Measurements from ENCODE around the gene CTXN2. TPM values are rescaled to one million over a fixed set of nuclear protein-coding genes. Genes with fewer than 3 reads are reported as not detected.

CTXN2 gene
- total RNA-seq, 1 experiment from 2014 or later: 0.11 TPM

DNA sequence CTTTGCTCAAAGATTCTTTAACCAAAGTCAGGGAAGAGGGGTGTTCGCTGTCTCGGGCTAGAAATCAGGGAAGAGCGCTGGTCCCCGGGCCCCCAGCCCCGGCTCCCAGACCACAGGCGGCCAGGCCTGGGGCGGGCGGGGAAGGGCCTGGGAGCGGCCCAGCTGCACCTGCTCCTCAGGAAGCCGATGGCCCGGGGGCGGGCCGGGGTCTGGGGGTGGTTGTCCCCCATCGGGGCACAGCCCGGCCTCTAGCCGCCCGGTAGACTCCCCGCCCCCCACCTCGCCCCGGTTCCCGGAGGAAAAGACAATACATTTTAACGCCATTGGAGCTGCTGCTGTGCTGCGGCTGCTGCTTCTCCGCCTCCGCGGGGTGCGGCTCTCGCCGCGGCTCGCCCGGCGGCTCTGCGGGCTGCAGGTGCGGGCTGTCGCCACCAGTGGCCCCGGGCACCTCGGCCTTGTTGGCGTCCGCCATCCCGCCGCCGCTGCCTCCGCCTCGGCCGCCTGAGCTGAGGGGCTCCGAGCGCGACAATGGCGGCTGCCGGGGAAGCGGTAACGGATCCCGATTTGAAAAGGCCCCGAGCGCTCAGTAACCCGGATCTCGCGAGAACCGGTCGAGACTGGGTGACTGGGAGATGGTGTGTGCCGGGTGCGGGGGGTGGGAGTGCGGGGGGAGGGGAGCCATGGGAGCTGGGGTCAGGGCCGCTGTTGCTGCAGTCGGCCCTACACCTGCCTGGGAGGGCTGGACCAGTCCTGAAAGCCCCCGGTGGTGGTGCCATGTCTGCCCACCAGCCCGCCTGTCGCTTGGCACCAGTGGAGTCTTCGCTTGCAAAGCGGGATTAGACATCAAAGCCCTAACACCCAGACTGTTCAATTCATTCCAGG lies 13.5 kb upstream of the CTXN2 start, which contains the start of gene MYEF2:
TSS of gene MYEF2 (minus strand) at position 530 of the 882 bp plus-strand sequence. CDS start at position 472, 58 bp downstream.
- Histone ChIP-seq H3K79me2 (ENCODE audit: insufficient read depth, low read length) (peaks cover 21% of the 10 kb centered on the region; the same call in 1 of the 2 replicates), H2BK15ac (ENCODE audit: low read depth, low read length) (no peak within 1 kb of the TSS), H3K56ac (ENCODE audit: insufficient read length, low read depth, low read length) (no peak within 1 kb of the TSS), H3K23ac (ENCODE audit: insufficient read length, low read depth, low read length) (no peak within 1 kb of the TSS), H3K79me1 (ENCODE audit: insufficient read depth, low read depth, low read length, poor library complexity, severe bottlenecking) (no peaks in the 10 kb centered on the region), H3K4ac (ENCODE audit: low read depth, low read length) (no peak within 1 kb of the TSS), H3K9me3 (ENCODE audit: control insufficient read depth, low read depth, low read length) (no peaks in the 10 kb centered on the region), H3K27ac (ENCODE audit: insufficient read length, low read depth, low read length) (no peak within 1 kb of the TSS), H4K5ac (ENCODE audit: insufficient read length, low read depth, low read length) (no peak within 1 kb of the TSS), H2AFZ (ENCODE audit: low read length) (no peak within 1 kb of the TSS), H3K14ac (ENCODE audit: insufficient read depth, low read length) (peak within 1 kb of the TSS; percentile 94; the same call in 1 of the 2 replicates), H2AK5ac (ENCODE audit: insufficient read length, low read length) (no peak within 1 kb of the TSS), H3K27me3 (ENCODE audit: insufficient read depth, low read length) (no peaks in the 10 kb centered on the region), H3K9ac (ENCODE audit: extremely low read depth, insufficient read length, low read length) (peak within 1 kb of the TSS; percentile 85), H2BK5ac (ENCODE audit: insufficient read length, low read length) (no peak within 1 kb of the TSS), H2BK12ac (ENCODE audit: insufficient read length, low read depth, low read length) (no peak within 1 kb of the TSS), H4K20me1 (ENCODE audit: control insufficient read depth, insufficient read depth, insufficient read length) (no peaks in the 10 kb centered on the region), H3K4me1 (ENCODE audit: insufficient read depth, low read length) (peaks cover 2% of the 10 kb centered on the region; the same call in 1 of the 2 replicates), H4K8ac (replicated peaks; ENCODE audit: insufficient read length, low read depth, low read length) (no peak within 1 kb of the TSS), H2BK120ac (ENCODE audit: low read depth, low read length, poor library complexity, severe bottlenecking) (no peak within 1 kb of the TSS), H3K18ac (ENCODE audit: insufficient read length, low read depth, low read length) (peak within 1 kb of the TSS; percentile 74), H4K91ac (ENCODE audit: insufficient read length, low read depth, low read length) (no peak within 1 kb of the TSS), H3K4me2 (ENCODE audit: insufficient read depth, insufficient read length, low read length) (peak within 1 kb of the TSS; percentile 85), H2BK20ac (ENCODE audit: low read depth, low read length, poor library complexity, severe bottlenecking) (no peak within 1 kb of the TSS), H3K23me2 (ENCODE audit: insufficient read length, low read depth, low read length, poor library complexity, severe bottlenecking) (no peaks in the 10 kb centered on the region), H3T11ph (ENCODE audit: low read length) (no peak within 1 kb of the TSS)
- Mint-ChIP-seq H3K27me3 (ENCODE audit: low read depth) (no peaks in the 10 kb centered on the region), H3K4me1 (peaks cover 53 to 58% of the 10 kb centered on the region in 2 experiments), H3K9me3 (no peaks in the 10 kb centered on the region), H3K4me3 (peak within 1 kb of the TSS; percentile 90 to 95), H3K27ac (peak within 1 kb of the TSS; percentile 96 to 97 (median 97)), H3K36me3 (ENCODE audit: insufficient read depth in 1 of 3, low read depth in 3 of 3) (peaks cover 0 to 5% (median 0%) of the 10 kb centered on the region in 3 experiments; a peak in 4 of 7 replicates)
- peak; percentile 94 for DNase-seq
- TF ChIP-seq, protein P1, sequence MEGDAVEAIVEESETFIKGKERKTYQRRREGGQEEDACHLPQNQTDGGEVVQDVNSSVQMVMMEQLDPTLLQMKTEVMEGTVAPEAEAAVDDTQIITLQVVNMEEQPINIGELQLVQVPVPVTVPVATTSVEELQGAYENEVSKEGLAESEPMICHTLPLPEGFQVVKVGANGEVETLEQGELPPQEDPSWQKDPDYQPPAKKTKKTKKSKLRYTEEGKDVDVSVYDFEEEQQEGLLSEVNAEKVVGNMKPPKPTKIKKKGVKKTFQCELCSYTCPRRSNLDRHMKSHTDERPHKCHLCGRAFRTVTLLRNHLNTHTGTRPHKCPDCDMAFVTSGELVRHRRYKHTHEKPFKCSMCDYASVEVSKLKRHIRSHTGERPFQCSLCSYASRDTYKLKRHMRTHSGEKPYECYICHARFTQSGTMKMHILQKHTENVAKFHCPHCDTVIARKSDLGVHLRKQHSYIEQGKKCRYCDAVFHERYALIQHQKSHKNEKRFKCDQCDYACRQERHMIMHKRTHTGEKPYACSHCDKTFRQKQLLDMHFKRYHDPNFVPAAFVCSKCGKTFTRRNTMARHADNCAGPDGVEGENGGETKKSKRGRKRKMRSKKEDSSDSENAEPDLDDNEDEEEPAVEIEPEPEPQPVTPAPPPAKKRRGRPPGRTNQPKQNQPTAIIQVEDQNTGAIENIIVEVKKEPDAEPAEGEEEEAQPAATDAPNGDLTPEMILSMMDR (conservative IDR thresholded peaks at IDR 0.05): 0 out of 3 replicates have a peak, but pooled peaks have one; percentile 18
- no CpG with 5 or more reads among the region's 71 CpGs for WGBS (ENCODE audit: extremely low coverage, insufficient read length, low lambda C conversion rate)
